Cardiac fibroblast (primary cell): Measurements from ENCODE around the gene FBXW4.

ENCODE experiments used
- DNase-seq, 2 donors: peaks; one replicate each; pipeline versions ENCODE4 v3.0.0 to v3.0.0-alpha.2; 2010; ENCODE audit warnings: low read depth in 2 of 2
- H3K4me3 ChIP-seq, 2 donors: replicated peaks in 1 of 2; 1 replicate in 1 of 2; 2 replicates in 1 of 2; pipeline ENCODE4 v1.5.1; 2011; ENCODE audit warnings: low read depth in 2 of 2, low read length in 2 of 2, mild to moderate bottlenecking in 2 of 2, moderate library complexity in 1 of 2
- CTCF ChIP-seq: IDR thresholded peaks from one replicate; pipeline ENCODE4 v1.5.1; 2011; ENCODE audit warnings: low read depth, mild to moderate bottlenecking, low read length, inconsistent platforms

Gene FBXW4

GRCh38 chr10:101725296-101726114 lies 30.5 kb upstream of the FBXW4 start:
- no peak for DNase-seq
- TF ChIP-seq CTCF = no peak
- H3K4me3 ChIP-seq = no peak overlapping the region

- no peak for TF ChIP-seq CTCF
- H3K4me3 ChIP-seq = no peak overlapping the region
- DNase-seq = no peak
These were observed 29.5 kb upstream of the FBXW4 start for GRCh38 chr10:101724446-101724845.

- no peak for DNase-seq
- no peak for TF ChIP-seq CTCF
These were observed 28.2 kb upstream of the FBXW4 start for GRCh38 chr10:101723176-101723575.

GRCh38 chr10:101721806-101722205 lies 26.8 kb upstream of the FBXW4 start:
- H3K4me3 ChIP-seq = no peak overlapping the region
- TF ChIP-seq CTCF = no peak
- DNase-seq = no peak

More at GRCh38 chr10:101723176-101723575, 28.2 kb upstream of the FBXW4 start:
- H3K4me3 ChIP-seq = no peak overlapping the region

- no peak overlapping the region for H3K4me3 ChIP-seq
- TF ChIP-seq CTCF = no peak
- no peak for DNase-seq
These were observed 25.7 kb upstream of the FBXW4 start for GRCh38 chr10:101720606-101721230.

- no peak for TF ChIP-seq CTCF
- no peak overlapping the region for H3K4me3 ChIP-seq
- DNase-seq = no peak
These were observed 23.8 kb upstream of the FBXW4 start for GRCh38 chr10:101718690-101719275.
